SU-DHL-6 (cell line): ENCODE data around the gene SH2D4B.

Experiments used
- CTCF ChIP-seq: fragments of 200-600 bp; sonication (generic); IDR thresholded peaks from one replicate; pipeline ENCODE4 v1.5.1; 2017; ENCODE audit warnings: antibody characterized with exemption, mild to moderate bottlenecking, low read length, moderate library complexity; ENCODE audit not compliant: insufficient read depth, poor library complexity, severe bottlenecking
- EZH2phosphoT487 ChIP-seq: fragments of 200-600 bp; sonication (generic), shearing (Covaris generic); conservative IDR thresholded peaks from 2 replicates; pipeline ENCODE4 v1.6.1; 2018; ENCODE audit warnings: mild to moderate bottlenecking, antibody characterized with exemption, low read length, moderate library complexity, mixed read lengths

GRCh38 chr10:80552151-80552646 is 14.5 kb downstream of the SH2D4B start:
- TF ChIP-seq CTCF (no peak), EZH2phosphoT487 (no peak)
